ENCODE data around the gene DEPP1. TPM values are rescaled to one million over a fixed set of nuclear protein-coding genes. Genes with fewer than 3 reads are reported as not detected.

DEPP1 gene
- total RNA-seq, 1 experiment from 2014 or later = 1.6 TPM

DNA sequence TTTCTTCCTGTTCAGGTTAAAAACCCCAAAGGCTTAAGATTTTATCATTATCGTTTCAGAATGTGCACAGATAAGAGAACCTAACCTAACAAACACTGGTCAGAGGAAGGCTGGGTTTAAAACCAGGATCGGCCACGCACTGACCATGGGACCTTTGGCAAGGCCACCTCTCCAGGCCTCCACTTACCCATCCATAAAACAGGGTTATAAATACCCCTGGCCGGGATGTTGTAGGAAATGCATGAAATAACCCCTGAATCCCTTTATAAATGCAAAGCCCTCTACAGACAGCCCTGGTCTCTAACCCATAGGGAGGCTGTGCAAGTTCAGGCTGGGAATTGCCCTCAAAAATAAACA, 418 bp downstream of the DEPP1 start:
- H3K4me1 Mint-ChIP-seq = peaks cover 61% of the 10 kb centered on the region
- DNase-seq (ENCODE audit: low spot score) (no peak), ATAC-seq (no peak)
- H3K27me3 Mint-ChIP-seq (ENCODE audit: low read depth) = peaks cover 12% of the 10 kb centered on the region
- TF ChIP-seq GTF2I (CRISPR knock-in tag; conservative IDR thresholded peaks at IDR 0.05) (no peak), NFYB (CRISPR knock-in tag; conservative IDR thresholded peaks at IDR 0.05; ENCODE audit: low read depth) (no peak), IRF2 (CRISPR knock-in tag; IDR thresholded peaks at IDR 0.05; ENCODE audit: borderline replicate concordance, low read depth) (no peak), GABPB1 (CRISPR knock-in tag; IDR thresholded peaks at IDR 0.05) (no peak), KAT7 (CRISPR knock-in tag; IDR thresholded peaks at IDR 0.05; ENCODE audit: borderline replicate concordance) (no peak), PRRX2 (CRISPR knock-in tag; IDR thresholded peaks at IDR 0.05) (no peak), ETV6 (CRISPR knock-in tag; IDR thresholded peaks at IDR 0.05) (no peak), EMX1 (CRISPR knock-in tag; IDR thresholded peaks at IDR 0.05) (no peak), FOXP1 (CRISPR knock-in tag; IDR thresholded peaks at IDR 0.05; ENCODE audit: borderline replicate concordance) (no peak), ZNF396 (CRISPR knock-in tag; IDR thresholded peaks at IDR 0.05; ENCODE audit: borderline replicate concordance) (no peak), ZNF671 (CRISPR knock-in tag; IDR thresholded peaks at IDR 0.05) (no peak), NFE2L1 (CRISPR knock-in tag; IDR thresholded peaks at IDR 0.05) (no peak), SP1 (CRISPR knock-in tag; conservative IDR thresholded peaks at IDR 0.05) (no peak)
- TF ChIP-seq, protein P1, sequence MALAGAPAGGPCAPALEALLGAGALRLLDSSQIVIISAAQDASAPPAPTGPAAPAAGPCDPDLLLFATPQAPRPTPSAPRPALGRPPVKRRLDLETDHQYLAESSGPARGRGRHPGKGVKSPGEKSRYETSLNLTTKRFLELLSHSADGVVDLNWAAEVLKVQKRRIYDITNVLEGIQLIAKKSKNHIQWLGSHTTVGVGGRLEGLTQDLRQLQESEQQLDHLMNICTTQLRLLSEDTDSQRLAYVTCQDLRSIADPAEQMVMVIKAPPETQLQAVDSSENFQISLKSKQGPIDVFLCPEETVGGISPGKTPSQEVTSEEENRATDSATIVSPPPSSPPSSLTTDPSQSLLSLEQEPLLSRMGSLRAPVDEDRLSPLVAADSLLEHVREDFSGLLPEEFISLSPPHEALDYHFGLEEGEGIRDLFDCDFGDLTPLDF (CRISPR knock-in tag; IDR thresholded peaks at IDR 0.05) = no peak
- TF ChIP-seq, protein P2, sequence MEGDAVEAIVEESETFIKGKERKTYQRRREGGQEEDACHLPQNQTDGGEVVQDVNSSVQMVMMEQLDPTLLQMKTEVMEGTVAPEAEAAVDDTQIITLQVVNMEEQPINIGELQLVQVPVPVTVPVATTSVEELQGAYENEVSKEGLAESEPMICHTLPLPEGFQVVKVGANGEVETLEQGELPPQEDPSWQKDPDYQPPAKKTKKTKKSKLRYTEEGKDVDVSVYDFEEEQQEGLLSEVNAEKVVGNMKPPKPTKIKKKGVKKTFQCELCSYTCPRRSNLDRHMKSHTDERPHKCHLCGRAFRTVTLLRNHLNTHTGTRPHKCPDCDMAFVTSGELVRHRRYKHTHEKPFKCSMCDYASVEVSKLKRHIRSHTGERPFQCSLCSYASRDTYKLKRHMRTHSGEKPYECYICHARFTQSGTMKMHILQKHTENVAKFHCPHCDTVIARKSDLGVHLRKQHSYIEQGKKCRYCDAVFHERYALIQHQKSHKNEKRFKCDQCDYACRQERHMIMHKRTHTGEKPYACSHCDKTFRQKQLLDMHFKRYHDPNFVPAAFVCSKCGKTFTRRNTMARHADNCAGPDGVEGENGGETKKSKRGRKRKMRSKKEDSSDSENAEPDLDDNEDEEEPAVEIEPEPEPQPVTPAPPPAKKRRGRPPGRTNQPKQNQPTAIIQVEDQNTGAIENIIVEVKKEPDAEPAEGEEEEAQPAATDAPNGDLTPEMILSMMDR (IDR thresholded peaks at IDR 0.05) = no peak
- TF ChIP-seq, protein P3, sequence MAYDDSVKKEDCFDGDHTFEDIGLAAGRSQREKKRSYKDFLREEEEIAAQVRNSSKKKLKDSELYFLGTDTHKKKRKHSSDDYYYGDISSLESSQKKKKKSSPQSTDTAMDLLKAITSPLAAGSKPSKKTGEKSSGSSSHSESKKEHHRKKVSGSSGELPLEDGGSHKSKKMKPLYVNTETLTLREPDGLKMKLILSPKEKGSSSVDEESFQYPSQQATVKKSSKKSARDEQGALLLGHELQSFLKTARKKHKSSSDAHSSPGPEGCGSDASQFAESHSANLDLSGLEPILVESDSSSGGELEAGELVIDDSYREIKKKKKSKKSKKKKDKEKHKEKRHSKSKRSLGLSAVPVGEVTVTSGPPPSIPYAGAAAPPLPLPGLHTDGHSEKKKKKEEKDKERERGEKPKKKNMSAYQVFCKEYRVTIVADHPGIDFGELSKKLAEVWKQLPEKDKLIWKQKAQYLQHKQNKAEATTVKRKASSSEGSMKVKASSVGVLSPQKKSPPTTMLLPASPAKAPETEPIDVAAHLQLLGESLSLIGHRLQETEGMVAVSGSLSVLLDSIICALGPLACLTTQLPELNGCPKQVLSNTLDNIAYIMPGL (CRISPR knock-in tag; IDR thresholded peaks at IDR 0.05) = no peak
- TF ChIP-seq, protein P4, sequence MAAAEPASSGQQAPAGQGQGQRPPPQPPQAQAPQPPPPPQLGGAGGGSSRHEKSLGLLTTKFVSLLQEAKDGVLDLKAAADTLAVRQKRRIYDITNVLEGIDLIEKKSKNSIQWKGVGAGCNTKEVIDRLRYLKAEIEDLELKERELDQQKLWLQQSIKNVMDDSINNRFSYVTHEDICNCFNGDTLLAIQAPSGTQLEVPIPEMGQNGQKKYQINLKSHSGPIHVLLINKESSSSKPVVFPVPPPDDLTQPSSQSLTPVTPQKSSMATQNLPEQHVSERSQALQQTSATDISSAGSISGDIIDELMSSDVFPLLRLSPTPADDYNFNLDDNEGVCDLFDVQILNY (CRISPR knock-in tag; IDR thresholded peaks at IDR 0.05) = no peak
- TF ChIP-seq, protein P5, sequence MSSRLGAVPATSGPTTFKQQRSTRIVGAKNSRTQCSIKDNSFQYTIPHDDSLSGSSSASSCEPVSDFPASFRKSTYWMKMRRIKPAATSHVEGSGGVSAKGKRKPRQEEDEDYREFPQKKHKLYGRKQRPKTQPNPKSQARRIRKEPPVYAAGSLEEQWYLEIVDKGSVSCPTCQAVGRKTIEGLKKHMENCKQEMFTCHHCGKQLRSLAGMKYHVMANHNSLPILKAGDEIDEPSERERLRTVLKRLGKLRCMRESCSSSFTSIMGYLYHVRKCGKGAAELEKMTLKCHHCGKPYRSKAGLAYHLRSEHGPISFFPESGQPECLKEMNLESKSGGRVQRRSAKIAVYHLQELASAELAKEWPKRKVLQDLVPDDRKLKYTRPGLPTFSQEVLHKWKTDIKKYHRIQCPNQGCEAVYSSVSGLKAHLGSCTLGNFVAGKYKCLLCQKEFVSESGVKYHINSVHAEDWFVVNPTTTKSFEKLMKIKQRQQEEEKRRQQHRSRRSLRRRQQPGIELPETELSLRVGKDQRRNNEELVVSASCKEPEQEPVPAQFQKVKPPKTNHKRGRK (CRISPR knock-in tag; IDR thresholded peaks at IDR 0.05; ENCODE audit: borderline replicate concordance) = no peak
- H3K9me3 Mint-ChIP-seq = no peaks in the 10 kb centered on the region
- H3K27ac Mint-ChIP-seq = no peak overlapping the region; the same call in 1 of the 2 replicates
- ChIA-PET POLR2A (interaction anchor here (0.9 kb wide), 1 partner anchor 10 kb away, joined by 5 read pairs; no protein-coding TSS in a partner anchor), CTCF (interaction anchor here (0.8 to 3.7 kb wide), 7 partner anchors 12 to 114 kb away, joined by 3 to 46 read pairs (median 5); partner anchors contain the start of gene RASSF4)
- H3K4me3 Mint-ChIP-seq = peak overlapping the region; percentile 22; the same call in 1 of the 2 replicates
- no peaks in the 10 kb centered on the region for H3K36me3 Mint-ChIP-seq
